ENCODE results near the gene MAP3K2. TPM values are rescaled to one million over a fixed set of nuclear protein-coding genes. Genes with fewer than 3 reads are reported as not detected.

Gene MAP3K2
- total and polyA plus RNA-seq, 10 of the 15 experiments (the other 5 are each of a cell fraction or from before 2014, with no cell fraction given) = 2.7 to 39.6 (median 16.1) TPM

- no peak for TF ChIP-seq ZNF687 (IDR thresholded peaks at IDR 0.05)
- TF ChIP-seq CHD1 (IDR thresholded peaks at IDR 0.05; ENCODE audit: low read depth, low read length) = no peak
- TF ChIP-seq ZNF217 (IDR thresholded peaks at IDR 0.05) = no peak
Measured at GRCh38 chr2:127379712-127380355, 7.9 kb downstream of the MAP3K2 start (continued).

GRCh38 chr2:127378720-127379119 is 9.1 kb downstream of the MAP3K2 start:
- FAIRE-seq (no peak), DNase-seq (ENCODE audit: low read depth, low spot score) (no peak), ATAC-seq (no peak)
- Histone ChIP-seq H3K4me1 (ENCODE audit: control insufficient read depth, insufficient read depth, low read length) (no peaks in the 10 kb centered on the region), H3K79me2 (ENCODE audit: control insufficient read depth, insufficient read depth, low read length) (peaks cover 60% of the 10 kb centered on the region), H4K20me1 (ENCODE audit: control insufficient read depth, insufficient read depth) (no peaks in the 10 kb centered on the region), H3K4me3 (no peak overlapping the region), H3K27ac (ENCODE audit: control insufficient read depth, insufficient read depth) (no peak overlapping the region), H3K9ac (ENCODE audit: control insufficient read depth, insufficient read depth, low read length) (no peak overlapping the region), H3K27me3 (replicated peaks in 1 of 2; ENCODE audit: control insufficient read depth in 2 of 2, insufficient read depth in 2 of 2, low read length in 1 of 2) (no peaks in the 10 kb centered on the region), H3K9me3 (replicated peaks; ENCODE audit: control insufficient read depth, insufficient read depth, low read length) (peaks cover 4% of the 10 kb centered on the region; the same call in 2 of the 3 replicates), H3K36me3 (ENCODE audit: control insufficient read depth in 2 of 2, insufficient read depth in 2 of 2, low read length in 1 of 2) (peaks cover 0 to 3% of the 10 kb centered on the region in 2 experiments; a peak in 1 of 4 replicates), H3K4me2 (ENCODE audit: control insufficient read depth, insufficient read depth) (no peak overlapping the region), H2AFZ (ENCODE audit: control insufficient read depth, low read depth, low read length) (no peak overlapping the region)
- RAD21 ChIA-PET (ENCODE audit: unreplicated experiment) = no interaction called here
- no TSS peak for BruUV-seq (replicated peaks)
- CTCF ChIA-PET = interaction anchor here (1.0 to 2.8 kb wide), 3 partner anchors 31 to 101 kb away, joined by 3 to 8 read pairs (median 7); no protein-coding TSS in a partner anchor
- in situ Hi-C loops (cut with MboI) = loop anchor here (25.0 kb wide), 1 partner anchor 716 kb away; the partner anchor contains the start of gene GYPC
- POLR2A ChIA-PET = interaction anchor here (0.7 to 1.8 kb wide), 3 partner anchors 10 to 51 kb away, joined by 3 to 6 read pairs (median 5); no protein-coding TSS in a partner anchor
- intact Hi-C loops (cut with micrococcal nuclease; ENCODE audit: unreplicated experiment) = no loop called here
- SMC1A ChIA-PET (ENCODE audit: uncharacterized antibody, unreplicated experiment) = interaction anchor here (1.0 to 2.0 kb wide), 7 partner anchors 10 to 100 kb away, joined by 3 to 10 read pairs (median 4); no protein-coding TSS in a partner anchor
- WGBS (ENCODE audit: insufficient coverage, insufficient replicate concordance, low lambda C conversion rate, missing lambda C conversion rate) = 89% methylated on average over 6 of the region's 6 CpGs
- TF ChIP-seq ETV6 (conservative IDR thresholded peaks at IDR 0.05 in 1 of 2, IDR thresholded peaks at IDR 0.05 in 1 of 2; ENCODE audit: borderline replicate concordance in 1 of 2, low read depth in 1 of 2) (no peak), KDM1A (IDR thresholded peaks at IDR 0.05; ENCODE audit: borderline replicate concordance) (no peak), PRDM15 (CRISPR knock-in tag; IDR thresholded peaks at IDR 0.05) (no peak), IRF3 (IDR thresholded peaks at IDR 0.05) (no peak), SPI1 (IDR thresholded peaks at IDR 0.05; ENCODE audit: borderline replicate concordance, insufficient read depth, low read depth, low read length) (no peak), MTA2 (IDR thresholded peaks at IDR 0.05; ENCODE audit: low read depth) (no peak), SIX5 (IDR thresholded peaks at IDR 0.05; ENCODE audit: low read depth, low read length, severe bottlenecking) (no peak), SMAD1 (IDR thresholded peaks at IDR 0.05; ENCODE audit: low read depth, partially characterized antibody) (no peak), JUNB (IDR thresholded peaks at IDR 0.05) (no peak), MXI1 (IDR thresholded peaks at IDR 0.05; ENCODE audit: low read depth, low read length) (no peak)
